ENCODE data around the gene UTP15. TPM values are rescaled to one million over a fixed set of nuclear protein-coding genes. Genes with fewer than 3 reads are reported as not detected.

UTP15 gene, protein sequence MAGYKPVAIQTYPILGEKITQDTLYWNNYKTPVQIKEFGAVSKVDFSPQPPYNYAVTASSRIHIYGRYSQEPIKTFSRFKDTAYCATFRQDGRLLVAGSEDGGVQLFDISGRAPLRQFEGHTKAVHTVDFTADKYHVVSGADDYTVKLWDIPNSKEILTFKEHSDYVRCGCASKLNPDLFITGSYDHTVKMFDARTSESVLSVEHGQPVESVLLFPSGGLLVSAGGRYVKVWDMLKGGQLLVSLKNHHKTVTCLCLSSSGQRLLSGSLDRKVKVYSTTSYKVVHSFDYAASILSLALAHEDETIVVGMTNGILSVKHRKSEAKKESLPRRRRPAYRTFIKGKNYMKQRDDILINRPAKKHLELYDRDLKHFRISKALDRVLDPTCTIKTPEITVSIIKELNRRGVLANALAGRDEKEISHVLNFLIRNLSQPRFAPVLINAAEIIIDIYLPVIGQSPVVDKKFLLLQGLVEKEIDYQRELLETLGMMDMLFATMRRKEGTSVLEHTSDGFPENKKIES
- 10 to 100 TPM; 30.6 to 34.6 TPM for total RNA-seq

DNA sequence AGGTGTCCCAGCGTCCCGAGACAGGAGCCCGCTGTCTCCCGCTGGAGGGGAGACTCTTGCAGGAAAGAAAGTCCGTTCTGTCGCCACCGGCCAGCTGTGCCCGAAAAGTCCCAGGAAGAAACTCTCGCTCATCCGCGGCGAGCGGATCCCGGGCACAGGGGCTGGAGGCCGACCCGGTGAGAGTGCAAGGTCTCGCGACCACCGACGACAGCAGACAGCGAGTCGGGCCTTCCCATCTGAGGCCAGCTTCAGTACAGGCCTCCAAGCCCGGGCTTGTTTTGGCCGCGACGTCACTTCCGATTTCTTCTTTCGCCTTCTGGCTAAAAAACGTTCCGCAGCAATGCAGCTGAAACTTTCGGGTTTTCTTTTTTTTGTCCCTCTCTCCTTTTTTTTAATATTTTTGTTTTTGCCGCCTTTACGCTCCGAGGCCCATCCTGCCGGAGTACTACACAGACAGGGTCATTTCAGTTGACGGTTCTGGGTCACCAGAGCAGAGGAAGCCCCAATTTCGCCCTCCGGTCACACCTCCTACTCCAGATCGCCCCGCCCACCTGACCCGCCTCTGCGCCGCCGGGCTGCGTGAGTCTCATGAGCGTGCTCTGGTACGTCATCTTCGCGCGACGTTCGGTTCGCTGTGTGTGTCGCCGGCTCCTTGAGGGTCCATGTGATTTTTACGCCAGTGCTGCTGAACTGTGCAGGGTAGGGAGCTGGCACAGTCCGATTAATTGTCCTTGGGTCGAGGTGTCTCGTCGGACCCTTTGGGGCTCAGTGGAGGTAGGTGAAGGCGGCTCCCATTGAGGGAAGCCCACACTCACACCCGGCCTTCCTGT, at the start of gene UTP15, which contains the start of gene ANKRA2:
TSS of gene UTP15 (plus strand) at position 605 of the 830 bp plus-strand sequence. CDS start 1,602 bp downstream, outside the sequence.
TSS of gene ANKRA2 (minus strand) at position 501 of the 830 bp plus-strand sequence. CDS start 2,758 bp downstream, outside the sequence.
- peaks cover 35% of the 10 kb centered on the region for H3K36me3 Mint-ChIP-seq (ENCODE audit: low read depth)
- intact Hi-C loops (cut with micrococcal nuclease): no loop called here
- ATAC-seq (peak; percentile 94), DNase-seq (peak; percentile 100)
- ChIA-PET POLR2A (interaction anchor here (1.1 to 2.0 kb wide), 7 partner anchors 9 to 67 kb away, joined by 3 to 14 read pairs (median 3); partner anchors contain the start of gene BTF3), CTCF (interaction anchor here (1.7 to 5.0 kb wide), 3 partner anchors 12 to 45 kb away, joined by 6 to 23 read pairs (median 8); no protein-coding TSS in a partner anchor)
- peaks cover 43% of the 10 kb centered on the region for H3K4me1 Mint-ChIP-seq (ENCODE audit: low read depth)
- peak within 1 kb of the TSS; percentile 100 for H3K27ac Mint-ChIP-seq
- TF ChIP-seq, protein P1, sequence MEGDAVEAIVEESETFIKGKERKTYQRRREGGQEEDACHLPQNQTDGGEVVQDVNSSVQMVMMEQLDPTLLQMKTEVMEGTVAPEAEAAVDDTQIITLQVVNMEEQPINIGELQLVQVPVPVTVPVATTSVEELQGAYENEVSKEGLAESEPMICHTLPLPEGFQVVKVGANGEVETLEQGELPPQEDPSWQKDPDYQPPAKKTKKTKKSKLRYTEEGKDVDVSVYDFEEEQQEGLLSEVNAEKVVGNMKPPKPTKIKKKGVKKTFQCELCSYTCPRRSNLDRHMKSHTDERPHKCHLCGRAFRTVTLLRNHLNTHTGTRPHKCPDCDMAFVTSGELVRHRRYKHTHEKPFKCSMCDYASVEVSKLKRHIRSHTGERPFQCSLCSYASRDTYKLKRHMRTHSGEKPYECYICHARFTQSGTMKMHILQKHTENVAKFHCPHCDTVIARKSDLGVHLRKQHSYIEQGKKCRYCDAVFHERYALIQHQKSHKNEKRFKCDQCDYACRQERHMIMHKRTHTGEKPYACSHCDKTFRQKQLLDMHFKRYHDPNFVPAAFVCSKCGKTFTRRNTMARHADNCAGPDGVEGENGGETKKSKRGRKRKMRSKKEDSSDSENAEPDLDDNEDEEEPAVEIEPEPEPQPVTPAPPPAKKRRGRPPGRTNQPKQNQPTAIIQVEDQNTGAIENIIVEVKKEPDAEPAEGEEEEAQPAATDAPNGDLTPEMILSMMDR (IDR thresholded peaks at IDR 0.05): no peak
- H3K4me3 Mint-ChIP-seq: peak within 1 kb of the TSS; percentile 99
- no peaks in the 10 kb centered on the region for H3K9me3 Mint-ChIP-seq
- no peaks in the 10 kb centered on the region for H3K27me3 Mint-ChIP-seq

DNA sequence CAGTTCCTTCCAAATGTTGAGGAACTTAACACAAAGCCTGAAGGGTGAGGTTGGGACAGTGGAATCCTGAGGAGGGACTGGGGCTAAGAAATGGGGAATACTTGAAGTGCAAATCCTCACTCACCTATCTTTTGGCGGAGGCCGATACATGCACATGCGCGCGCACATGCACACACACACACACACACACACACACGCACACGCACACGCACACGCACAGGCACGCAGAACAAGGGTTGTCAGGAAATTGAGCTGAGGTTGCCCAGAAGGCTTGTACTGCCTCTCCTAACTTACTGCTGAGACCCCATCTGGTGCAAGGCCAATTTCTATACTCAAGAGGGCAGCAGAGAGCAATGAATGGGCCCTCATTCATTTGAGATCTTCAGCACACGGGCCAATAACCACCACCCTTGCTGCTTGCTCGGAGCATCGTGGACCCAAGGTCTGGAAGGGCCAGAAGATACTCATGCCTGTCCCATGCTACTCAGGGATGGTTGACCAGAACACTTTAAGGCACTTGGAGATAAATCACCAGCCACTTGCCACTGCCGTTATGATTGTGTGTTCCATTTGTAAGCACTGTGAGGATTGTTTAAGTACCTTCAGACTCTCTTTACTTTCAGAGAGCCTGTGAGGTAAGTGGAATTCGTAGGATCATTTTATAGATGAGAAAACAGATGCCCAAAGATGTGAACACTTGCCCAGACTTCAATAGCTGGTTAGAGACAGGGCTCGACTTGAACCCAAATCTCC, 45.8 kb upstream of the UTP15 start:
- H3K4me3 Mint-ChIP-seq: peak overlapping the region; percentile 49
- no peak overlapping the region for H3K27ac Mint-ChIP-seq
- H3K4me1 Mint-ChIP-seq (ENCODE audit: low read depth): peaks cover 9% of the 10 kb centered on the region
- TF ChIP-seq, protein P1 (IDR thresholded peaks at IDR 0.05): peak; percentile 47
- intact Hi-C loops (cut with micrococcal nuclease): loop anchor here (1.0 kb wide), 1 partner anchor 17 kb away; no protein-coding TSS in a partner anchor
- H3K27me3 Mint-ChIP-seq: no peaks in the 10 kb centered on the region
- DNase-seq: peak; percentile 78
- ATAC-seq: peak; percentile 100
- ChIA-PET POLR2A (no interaction called here), CTCF (interaction anchor here (0.6 to 9.3 kb wide), 11 partner anchors 10 to 66 kb away, joined by 3 to 108 read pairs (median 4); partner anchors contain the start of genes ANKRA2 and UTP15)
- no peaks in the 10 kb centered on the region for H3K36me3 Mint-ChIP-seq (ENCODE audit: low read depth)
- no peaks in the 10 kb centered on the region for H3K9me3 Mint-ChIP-seq

DNA sequence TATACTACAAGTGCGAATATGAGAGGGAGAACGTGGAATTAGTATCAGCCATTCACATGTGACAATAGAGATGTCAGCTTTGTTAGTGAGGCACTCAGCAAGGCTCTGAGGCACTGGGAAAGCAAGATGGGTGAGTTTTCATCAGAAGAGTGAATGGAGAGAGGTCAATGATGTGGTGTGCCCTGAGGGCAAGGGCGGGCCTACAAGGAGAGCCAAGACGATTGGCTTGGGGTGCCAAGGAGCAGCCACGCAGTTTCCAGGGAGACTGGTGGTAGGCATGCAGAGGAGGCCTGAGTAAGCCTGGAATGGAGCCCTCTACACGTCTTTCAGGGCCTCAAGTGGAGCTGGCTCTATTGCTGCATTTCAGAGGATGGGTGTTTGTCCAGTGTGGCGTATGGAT, 42.6 kb upstream of the UTP15 start:
- ATAC-seq (no peak), DNase-seq (no peak)
- Mint-ChIP-seq H3K4me1 (ENCODE audit: low read depth) (peaks cover 9% of the 10 kb centered on the region), H3K9me3 (no peaks in the 10 kb centered on the region), H3K27ac (no peak overlapping the region), H3K4me3 (no peak overlapping the region), H3K36me3 (ENCODE audit: low read depth) (no peaks in the 10 kb centered on the region), H3K27me3 (no peaks in the 10 kb centered on the region)
- TF ChIP-seq, protein P1 (IDR thresholded peaks at IDR 0.05): no peak
- CTCF ChIA-PET: interaction anchor here (1.2 to 9.3 kb wide), 2 partner anchors 14 to 68 kb away, joined by 3 to 108 read pairs; no protein-coding TSS in a partner anchor
- intact Hi-C loops (cut with micrococcal nuclease): no loop called here
- POLR2A ChIA-PET: no interaction called here

DNA sequence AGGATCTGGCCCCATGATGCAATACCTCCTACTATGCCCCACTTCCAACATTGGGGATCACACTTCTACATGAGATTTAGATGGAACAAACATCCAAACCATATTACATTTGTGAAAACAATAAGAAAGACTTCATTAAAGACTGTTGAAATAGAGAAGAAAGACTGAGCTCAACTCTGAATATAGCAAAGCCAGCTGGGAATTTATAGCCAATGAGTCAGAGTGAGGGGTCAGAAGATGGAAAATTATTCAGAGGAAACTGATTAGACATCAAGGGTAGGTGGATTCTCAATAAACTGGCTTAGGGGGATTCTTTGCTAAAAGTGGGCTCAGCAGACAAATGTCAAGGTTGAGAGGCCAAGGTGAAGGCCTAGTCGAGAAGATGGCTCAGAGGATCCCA, 41.7 kb upstream of the UTP15 start:
- POLR2A ChIA-PET: no interaction called here
- Mint-ChIP-seq H3K9me3 (no peaks in the 10 kb centered on the region), H3K27me3 (peaks cover 3% of the 10 kb centered on the region), H3K4me3 (no peak overlapping the region), H3K36me3 (ENCODE audit: low read depth) (no peaks in the 10 kb centered on the region), H3K27ac (no peak overlapping the region), H3K4me1 (ENCODE audit: low read depth) (peaks cover 9% of the 10 kb centered on the region)
- CTCF ChIA-PET: interaction anchor here (1.0 to 9.3 kb wide), 2 partner anchors 13 to 26 kb away, joined by 3 to 108 read pairs; no protein-coding TSS in a partner anchor
- intact Hi-C loops (cut with micrococcal nuclease): no loop called here
- TF ChIP-seq, protein P1 (IDR thresholded peaks at IDR 0.05): no peak
- ATAC-seq (no peak), DNase-seq (no peak)

All from activated CD8-positive, alpha-beta T cell treated with anti-CD3 and anti-CD28 coated beads for 36 hours (primary cell).